DOHH2 (cell line): Measurements from ENCODE around the gene DNAH7.

ENCODE experiments used
- H3F3A ChIP-seq: fragments of 200-600 bp; sonication (generic), shearing (Covaris generic); 2 replicates; pipeline ENCODE4 v1.6.0; 2016; ENCODE audit warnings: antibody characterized with exemption, mild to moderate bottlenecking; ENCODE audit not compliant: control insufficient read depth, insufficient read depth
- H3K27ac ChIP-seq: fragments of 200-600 bp; sonication (generic); 2 replicates; pipeline ENCODE4 v1.5.1; 2014; ENCODE audit warnings: low read depth, mild to moderate bottlenecking, low read length, moderate library complexity
- H3K27me3 ChIP-seq: fragments of 200-600 bp; sonication (generic); 2 replicates; pipeline ENCODE4 v1.6.1; 2014; ENCODE audit warnings: mild to moderate bottlenecking, low read length, mixed read lengths; ENCODE audit not compliant: control insufficient read depth
- H3K36me3 ChIP-seq: fragments of 200-600 bp; sonication (generic); 2 replicates; pipeline ENCODE4 v1.6.1; 2014; ENCODE audit warnings: mild to moderate bottlenecking, low read length, moderate library complexity, mixed read lengths; ENCODE audit not compliant: control insufficient read depth
- H3K4me1 ChIP-seq: fragments of 200-600 bp; sonication (generic); 2 replicates; pipeline ENCODE4 v1.6.1; 2014; ENCODE audit warnings: mild to moderate bottlenecking, low read length, mixed read lengths; ENCODE audit not compliant: control insufficient read depth
- H3K4me2 ChIP-seq: fragments of 200-600 bp; sonication (generic); 2 replicates; pipeline ENCODE4 v1.6.0; 2014; ENCODE audit warnings: mild to moderate bottlenecking, low read length, moderate library complexity
- H3K4me3 ChIP-seq: fragments of 200-600 bp; sonication (generic); 2 replicates; pipeline ENCODE4 v1.5.1; 2014; ENCODE audit warnings: mild to moderate bottlenecking, low read length, mixed read lengths
- H3K79me2 ChIP-seq: fragments of 200-600 bp; sonication (generic); 2 replicates; pipeline ENCODE4 v1.6.1; 2014; ENCODE audit warnings: mild to moderate bottlenecking, low read length, mixed read lengths; ENCODE audit not compliant: control insufficient read depth
- H3K9me2 ChIP-seq: fragments of 200-600 bp; sonication (generic); replicated peaks from 2 replicates; pipeline ENCODE4 v1.6.1; 2014; ENCODE audit warnings: mild to moderate bottlenecking, low read length, mixed read lengths; ENCODE audit not compliant: control insufficient read depth
- H3K9me3 ChIP-seq: fragments of 200-600 bp; sonication (generic); 2 replicates; pipeline ENCODE4 v1.6.1; 2014; ENCODE audit warnings: antibody characterized with exemption, low read length, mixed read lengths; ENCODE audit not compliant: control insufficient read depth, insufficient read depth
- H4K20me1 ChIP-seq: fragments of 200-600 bp; sonication (generic); 2 replicates; pipeline ENCODE4 v1.6.0; 2014; ENCODE audit warnings: low read depth, mild to moderate bottlenecking, antibody characterized with exemption, low read length, moderate library complexity; ENCODE audit not compliant: control insufficient read depth, insufficient read depth
- CTCF ChIP-seq: fragments of 200-600 bp; sonication (generic); IDR thresholded peaks from one replicate; pipeline ENCODE4 v1.5.1; 2014; ENCODE audit warnings: antibody characterized with exemption, mild to moderate bottlenecking, low read depth, low read length; ENCODE audit not compliant: poor library complexity, severe bottlenecking
- EZH2phosphoT487 ChIP-seq: fragments of 200-600 bp; sonication (generic); IDR thresholded peaks from 2 replicates; pipeline ENCODE4 v1.6.1; 2017; ENCODE audit warnings: borderline replicate concordance, mild to moderate bottlenecking, antibody characterized with exemption, low read length, moderate library complexity, mixed read lengths

DNAH7 gene

GRCh38 chr2:196063773-196064172, 4.9 kb downstream of the DNAH7 start:
- peaks cover 12% of the 10 kb centered on the region for H3K4me1 ChIP-seq
- H3K4me2 ChIP-seq, result no peak overlapping the region
- H3K36me3 ChIP-seq, result no peaks in the 10 kb centered on the region
- H3K9me3 ChIP-seq, result no peaks in the 10 kb centered on the region
- no peak for TF ChIP-seq CTCF
- TF ChIP-seq EZH2phosphoT487, result no peak
- no peaks in the 10 kb centered on the region for H4K20me1 ChIP-seq
- peaks cover 5% of the 10 kb centered on the region; the same call in 1 of the 2 replicates for H3F3A ChIP-seq
- no peak overlapping the region for H3K27ac ChIP-seq
- no peaks in the 10 kb centered on the region for H3K9me2 ChIP-seq
- H3K4me3 ChIP-seq, result no peak overlapping the region
- H3K79me2 ChIP-seq, result no peaks in the 10 kb centered on the region
- H3K27me3 ChIP-seq, result peaks cover 16% of the 10 kb centered on the region

DNA sequence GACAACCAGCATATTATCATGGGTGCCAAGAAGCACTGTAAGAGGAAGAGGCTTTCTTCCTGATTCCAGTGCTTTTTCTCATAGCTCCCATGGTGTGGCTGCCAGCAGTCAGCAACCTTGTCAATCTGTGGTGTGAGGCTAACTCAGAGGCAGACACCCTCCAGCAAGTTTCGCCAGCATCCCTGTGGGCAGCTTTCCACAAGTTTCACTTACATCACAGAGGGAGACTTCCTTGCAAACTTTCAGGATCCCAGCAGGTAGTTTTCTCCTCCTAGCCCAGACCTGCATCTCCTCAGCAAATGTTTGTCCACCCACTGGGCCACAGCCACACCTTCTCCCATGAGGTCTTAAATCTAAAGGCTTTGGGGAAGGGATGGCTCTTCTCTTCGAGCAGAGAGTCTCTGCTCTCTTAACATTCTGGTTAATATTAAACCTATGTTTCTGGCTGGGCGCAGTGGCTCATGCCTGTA, 9.1 kb downstream of the DNAH7 start:
- Histone ChIP-seq H3F3A (no peaks in the 10 kb centered on the region), H3K27ac (no peak overlapping the region), H3K4me1 (no peaks in the 10 kb centered on the region), H3K4me2 (no peak overlapping the region), H3K9me3 (no peaks in the 10 kb centered on the region), H3K79me2 (no peaks in the 10 kb centered on the region), H4K20me1 (no peaks in the 10 kb centered on the region), H3K9me2 (no peaks in the 10 kb centered on the region), H3K27me3 (peaks cover 5% of the 10 kb centered on the region; the same call in 1 of the 2 replicates), H3K4me3 (no peak overlapping the region), H3K36me3 (no peaks in the 10 kb centered on the region)
- TF ChIP-seq CTCF (no peak), EZH2phosphoT487 (no peak)

- no peaks in the 10 kb centered on the region for H3K9me3 ChIP-seq
- H3K4me3 ChIP-seq, result no peak overlapping the region
- no peaks in the 10 kb centered on the region for H3F3A ChIP-seq
- no peak overlapping the region for H3K4me2 ChIP-seq
- no peaks in the 10 kb centered on the region for H3K9me2 ChIP-seq
- H3K4me1 ChIP-seq, result no peaks in the 10 kb centered on the region
- H4K20me1 ChIP-seq, result no peaks in the 10 kb centered on the region
- TF ChIP-seq CTCF (no peak), EZH2phosphoT487 (no peak)
- no peaks in the 10 kb centered on the region for H3K79me2 ChIP-seq
- peaks cover 9% of the 10 kb centered on the region; the same call in 1 of the 2 replicates for H3K27me3 ChIP-seq
- H3K27ac ChIP-seq, result no peak overlapping the region
- no peaks in the 10 kb centered on the region for H3K36me3 ChIP-seq
Measured at GRCh38 chr2:196054631-196055030, 14.0 kb downstream of the DNAH7 start.
